ENCODE data around the gene FYN.

Gene FYN

DNA sequence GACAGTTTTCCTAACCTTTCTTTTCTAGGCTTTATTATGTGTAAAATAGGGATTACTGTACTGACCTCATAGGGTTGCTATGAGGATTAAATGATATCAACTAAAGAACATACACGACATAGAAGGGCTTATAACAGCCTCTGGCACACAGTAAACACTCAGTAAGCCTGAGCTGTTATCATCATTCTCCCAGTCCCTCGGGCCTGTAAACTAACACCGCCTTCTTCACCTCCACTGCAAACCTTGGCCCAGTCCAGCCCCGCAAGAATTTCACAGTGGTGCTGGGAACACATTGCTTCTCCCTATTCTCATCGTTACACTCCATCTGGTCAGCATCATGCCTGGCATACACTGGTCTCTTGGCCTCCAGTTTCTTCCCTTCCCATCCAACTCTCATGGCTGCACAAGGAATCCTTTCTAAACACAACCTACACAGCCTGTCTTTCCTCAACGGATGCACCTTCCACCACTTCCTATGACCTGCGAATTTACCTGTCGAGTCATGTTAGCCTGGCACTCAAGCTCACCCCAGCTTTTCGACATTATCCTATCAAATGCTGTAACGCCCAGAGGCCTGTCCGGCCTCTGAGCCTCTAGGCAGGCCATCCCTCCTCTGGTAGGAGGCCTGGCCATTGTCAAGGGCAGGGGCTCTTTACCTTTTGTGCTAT lies 92.1 kb downstream of the FYN start:
- in situ Hi-C loops (cut with MboI; ENCODE audit: low pct_unique_long_range_greater_than_20kb, low sequenced_read_pairs): no loop called here
- no peak for DNase-seq

DNA sequence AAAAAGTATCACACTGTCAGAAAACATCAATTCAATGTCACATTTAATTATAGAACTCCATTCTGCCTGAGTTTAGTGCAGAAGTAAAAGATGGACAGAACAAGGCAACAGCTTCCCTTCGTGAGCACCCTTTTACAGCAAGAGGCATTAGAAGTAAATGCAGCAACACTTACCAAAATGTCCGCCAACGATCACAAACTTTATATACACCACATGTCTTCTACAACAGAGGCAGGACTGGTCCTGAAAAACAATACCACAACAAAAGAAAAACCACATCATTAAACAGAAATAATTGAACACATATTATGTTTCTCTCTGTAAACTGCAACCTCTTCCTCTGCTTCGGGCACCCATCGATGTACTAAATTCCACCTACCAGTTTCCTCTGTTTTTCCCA lies 92.9 kb downstream of the FYN start:
- in situ Hi-C loops (cut with MboI; ENCODE audit: low pct_unique_long_range_greater_than_20kb, low sequenced_read_pairs): no loop called here
- no peak for DNase-seq

DNA sequence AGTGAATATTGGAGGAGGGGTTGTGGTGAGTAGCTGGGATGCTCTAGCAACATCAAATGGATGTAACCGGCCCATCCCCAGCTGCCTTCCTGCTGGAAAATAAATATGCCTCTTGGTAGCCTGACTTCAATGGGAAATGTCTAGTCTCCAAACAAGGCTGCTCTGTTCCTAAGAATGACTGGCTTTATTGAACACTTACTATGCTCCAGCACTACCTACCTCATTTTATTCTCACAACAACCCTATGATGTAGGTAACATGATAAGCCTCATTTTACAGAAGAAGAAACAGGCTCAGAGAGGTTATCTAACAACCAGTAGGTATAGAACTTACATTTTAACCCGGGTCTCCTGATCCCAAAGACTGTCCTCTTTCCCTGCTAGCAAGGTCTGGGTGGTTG lies 93.6 kb downstream of the FYN start:
- in situ Hi-C loops (cut with MboI; ENCODE audit: low pct_unique_long_range_greater_than_20kb, low sequenced_read_pairs): no loop called here
- no peak for DNase-seq

DNA sequence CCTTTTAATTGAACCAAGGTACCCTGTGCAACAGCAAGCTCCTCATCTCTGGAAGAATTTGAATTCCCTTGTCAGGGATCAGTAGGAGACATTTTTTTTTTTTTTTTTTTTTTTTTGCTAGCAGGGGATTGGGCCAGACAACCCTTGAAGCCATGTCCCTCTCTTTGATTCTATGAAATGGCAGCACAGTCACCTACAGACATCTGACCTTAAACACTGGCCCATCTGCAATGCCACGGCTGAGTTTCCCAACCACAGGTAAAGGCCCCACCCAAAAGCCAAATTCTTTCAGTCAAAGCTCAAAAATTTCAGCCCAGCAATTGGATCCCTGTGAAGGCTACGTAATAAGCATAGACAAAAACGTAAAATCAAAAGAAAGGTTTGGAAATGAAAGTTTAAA lies 94.2 kb downstream of the FYN start:
- in situ Hi-C loops (cut with MboI; ENCODE audit: low pct_unique_long_range_greater_than_20kb, low sequenced_read_pairs): no loop called here

DNA sequence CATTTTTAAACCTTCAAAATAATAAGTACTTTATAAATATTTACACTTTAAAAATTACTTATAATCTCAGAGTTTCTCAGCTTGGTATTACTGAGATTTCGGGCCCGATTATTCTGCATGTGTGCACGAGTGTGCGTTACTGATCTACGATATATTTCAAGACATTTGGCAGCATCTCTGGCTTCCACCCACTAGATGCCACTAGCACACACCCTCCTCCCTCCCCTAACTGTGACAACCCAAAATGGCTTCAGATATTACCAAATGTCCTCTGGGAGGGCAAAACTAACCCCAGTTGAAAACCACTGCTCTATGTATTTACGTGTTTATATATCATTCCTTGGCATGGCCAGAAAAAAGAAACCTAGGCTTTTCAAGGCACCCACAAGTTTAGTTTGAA lies 95.9 kb downstream of the FYN start:
- DNase-seq: no peak
- in situ Hi-C loops (cut with MboI; ENCODE audit: low pct_unique_long_range_greater_than_20kb, low sequenced_read_pairs): no loop called here

More for the DNA sequence above, 94.2 kb downstream of the FYN start:
- DNase-seq: no peak

DNA sequence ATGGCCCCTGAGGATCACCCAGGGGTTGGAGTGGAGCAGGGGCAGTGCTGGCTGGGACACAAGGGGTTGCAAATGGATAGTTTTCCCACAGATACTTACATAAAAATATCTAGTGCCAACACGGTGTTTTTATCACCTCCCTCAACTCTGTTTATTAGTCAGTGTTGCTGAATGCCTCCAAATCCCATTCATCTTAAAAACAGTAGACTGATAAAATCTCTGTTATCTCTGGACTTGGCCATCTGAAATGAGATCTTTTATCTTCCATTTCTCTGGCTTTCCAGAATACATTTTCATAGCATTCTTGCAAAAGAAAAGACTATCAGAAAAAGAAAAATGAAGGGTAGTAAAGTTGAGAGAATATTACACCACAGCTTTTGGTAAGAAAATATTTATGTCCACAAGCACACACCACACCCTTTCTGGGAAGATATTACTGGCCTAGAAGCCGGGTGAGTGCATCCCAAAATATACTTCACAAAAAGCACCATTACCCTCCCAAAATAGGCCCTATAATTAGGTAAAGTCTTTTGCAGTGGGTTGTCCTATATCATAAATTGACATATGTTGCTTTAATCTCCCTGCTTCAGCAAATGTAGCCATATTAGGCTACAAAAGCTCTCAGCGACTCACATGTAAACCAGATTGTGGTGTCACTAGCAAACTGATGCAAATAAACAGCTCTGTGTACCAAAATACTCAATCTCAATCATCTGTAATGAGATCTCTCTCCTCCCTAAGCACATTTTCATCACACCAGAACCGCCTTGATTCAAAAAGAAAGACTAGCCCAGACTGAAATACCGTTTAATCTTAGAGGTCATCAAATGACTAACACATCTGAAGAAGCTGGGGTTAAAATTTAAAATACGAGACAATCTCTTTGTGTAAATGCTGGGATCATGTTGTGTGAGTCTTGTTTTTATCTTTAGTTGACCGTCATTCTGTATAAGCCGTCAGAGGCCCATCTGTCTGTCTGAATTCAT lies 96.7 kb downstream of the FYN start:
- no peak for DNase-seq
- in situ Hi-C loops (cut with MboI; ENCODE audit: low pct_unique_long_range_greater_than_20kb, low sequenced_read_pairs): no loop called here

DNA sequence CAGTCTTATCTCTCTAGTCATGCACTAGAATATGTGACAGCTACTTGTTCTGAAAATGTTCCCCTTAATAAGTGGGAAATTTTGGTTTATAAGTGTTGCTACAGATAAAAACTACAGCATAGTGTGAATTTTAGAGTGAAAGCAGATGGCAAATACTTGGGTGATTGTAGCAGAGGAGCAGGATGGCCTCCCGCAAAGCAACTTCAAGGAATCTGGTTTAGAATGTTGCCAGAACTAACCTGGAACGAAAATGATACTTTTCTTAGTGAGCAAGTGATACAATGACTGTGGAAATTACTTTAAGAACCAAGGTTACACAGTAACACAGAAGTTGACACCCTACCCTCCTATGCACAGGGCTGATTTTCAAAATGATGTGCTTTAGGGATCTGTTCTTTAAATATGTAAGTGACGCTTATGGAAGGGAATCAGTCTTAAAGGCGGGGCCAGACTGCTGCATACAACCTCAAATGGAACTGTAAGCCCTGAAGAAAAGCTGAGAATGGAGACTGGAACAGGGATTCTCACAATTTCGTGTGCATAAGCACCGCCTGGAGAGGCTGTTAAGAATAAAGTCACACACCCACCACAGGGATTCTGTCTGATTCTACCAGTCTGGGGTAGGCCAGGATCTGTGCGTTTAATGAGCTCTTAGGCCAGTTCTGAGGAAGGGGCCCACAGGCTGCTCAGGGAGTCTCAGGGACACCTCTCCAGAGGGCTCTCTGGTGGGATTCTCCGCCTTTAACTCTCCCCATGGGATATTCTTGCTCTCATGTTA lies 97.9 kb downstream of the FYN start:
- no peak for DNase-seq
- in situ Hi-C loops (cut with MboI; ENCODE audit: low pct_unique_long_range_greater_than_20kb, low sequenced_read_pairs): no loop called here

DNA sequence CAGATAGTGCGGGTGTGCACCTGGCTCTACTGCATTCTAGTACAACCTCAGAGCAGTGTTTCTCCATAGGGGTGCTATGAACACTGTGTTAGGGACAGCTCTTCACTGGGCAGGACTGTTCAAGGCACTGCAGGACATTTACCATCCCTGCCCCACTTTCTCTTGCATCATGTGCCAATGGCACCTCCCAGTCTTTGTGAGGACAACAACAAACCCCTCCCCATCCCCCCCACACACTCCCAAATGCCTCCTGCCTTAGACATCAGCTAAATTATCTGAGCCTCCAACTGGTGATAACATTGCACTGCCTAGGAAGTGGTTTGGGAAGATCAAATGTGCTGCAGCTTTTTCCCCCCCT lies 98.9 kb downstream of the FYN start:
- DNase-seq: no peak
- in situ Hi-C loops (cut with MboI; ENCODE audit: low pct_unique_long_range_greater_than_20kb, low sequenced_read_pairs): no loop called here

DNA sequence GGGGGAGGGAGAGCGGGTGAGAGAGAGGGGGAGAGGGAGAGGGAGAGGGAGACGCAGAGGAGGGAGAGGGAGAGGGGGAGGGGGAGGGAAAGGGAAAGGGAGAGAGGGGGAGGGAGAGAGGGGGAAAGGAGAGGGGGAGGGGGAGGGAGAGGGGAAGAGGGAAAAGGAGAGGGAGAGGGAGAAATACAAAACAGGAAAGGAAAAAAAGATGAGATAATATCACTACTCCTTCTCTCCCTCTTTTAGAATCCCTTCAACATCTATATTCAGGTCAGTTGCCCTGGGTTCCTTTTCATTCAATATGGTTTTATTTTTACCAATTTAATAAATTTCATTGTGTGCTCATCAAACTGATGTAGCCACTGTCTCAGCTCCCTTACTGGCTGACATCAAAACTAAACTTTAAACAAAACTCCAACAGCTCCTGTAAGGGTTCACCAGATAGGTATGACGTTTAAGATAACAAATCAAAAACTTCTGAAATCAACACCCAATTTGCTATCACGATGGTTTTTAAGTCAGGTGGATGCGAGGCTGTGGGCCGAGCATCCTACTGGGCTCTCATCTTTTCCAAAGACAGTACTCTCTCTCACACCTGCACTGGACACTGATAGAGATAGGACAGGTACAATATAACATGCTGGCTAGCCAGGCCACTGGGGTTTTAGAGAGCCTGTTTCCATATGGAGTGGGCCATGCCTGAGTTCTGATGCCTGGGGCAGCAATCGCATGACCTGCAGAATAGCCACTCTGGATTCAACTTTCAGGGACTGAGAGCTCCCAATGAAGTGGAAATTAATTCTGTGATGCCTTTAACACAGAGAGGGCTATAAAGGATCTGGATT lies 99.5 kb downstream of the FYN start:
- in situ Hi-C loops (cut with MboI; ENCODE audit: low pct_unique_long_range_greater_than_20kb, low sequenced_read_pairs): no loop called here
- DNase-seq: no peak

DNA sequence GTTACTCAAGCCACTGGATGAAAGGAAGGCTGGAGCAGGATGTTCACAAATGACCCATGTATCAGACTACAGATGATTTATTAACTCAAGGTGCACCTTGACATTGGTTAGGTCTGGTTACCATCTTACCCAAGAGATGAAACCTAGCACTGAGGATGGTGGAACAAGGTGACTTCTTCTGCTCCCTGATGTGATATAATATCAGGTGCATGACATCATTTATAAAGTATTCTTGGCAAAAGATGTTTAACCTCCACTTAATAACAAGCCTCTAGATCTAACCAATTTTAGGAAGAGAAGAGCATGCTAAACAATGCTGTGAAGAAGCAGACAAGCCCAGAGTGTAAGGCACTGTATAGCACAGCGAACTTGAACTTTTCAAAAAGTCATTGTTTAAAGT lies 100.9 kb downstream of the FYN start:
- in situ Hi-C loops (cut with MboI; ENCODE audit: low pct_unique_long_range_greater_than_20kb, low sequenced_read_pairs): no loop called here
- DNase-seq: no peak

DNA sequence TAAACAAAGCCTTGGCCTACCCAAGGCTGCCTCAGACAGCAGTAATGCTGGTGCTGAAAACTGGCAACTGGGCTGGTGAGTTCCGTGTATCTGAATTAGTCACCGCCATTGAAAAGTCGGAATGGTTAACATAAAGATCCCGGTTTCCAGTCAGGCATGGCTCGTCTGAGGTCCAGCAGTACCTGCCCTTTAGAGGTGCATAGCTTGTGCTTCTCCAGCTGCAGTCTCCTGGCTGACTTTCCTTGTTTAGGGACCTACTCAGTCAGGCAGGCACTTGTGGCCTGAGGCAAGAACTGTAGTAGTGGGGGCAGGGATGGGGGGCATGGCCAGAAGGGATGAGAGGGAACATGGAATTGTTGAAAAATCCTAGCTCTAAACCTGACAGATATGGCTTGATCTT lies 101.6 kb downstream of the FYN start:
- in situ Hi-C loops (cut with MboI; ENCODE audit: low pct_unique_long_range_greater_than_20kb, low sequenced_read_pairs): no loop called here

DNA sequence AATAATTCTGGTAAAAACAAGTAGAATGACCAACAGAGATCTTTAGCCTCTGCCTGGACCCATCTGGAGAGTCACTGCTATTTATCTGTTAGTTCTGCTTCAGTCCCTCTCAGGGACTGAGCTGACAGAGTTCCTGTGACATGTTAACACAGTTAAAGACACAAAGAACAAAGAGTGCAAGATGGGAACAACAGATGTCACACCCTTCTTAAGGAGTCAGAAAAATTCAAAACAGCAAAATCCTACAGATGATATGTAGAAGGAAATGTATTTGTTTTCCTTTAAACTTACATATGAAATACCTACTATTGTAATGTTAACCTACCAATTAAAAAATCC lies 102.2 kb downstream of the FYN start:
- no peak for DNase-seq
- in situ Hi-C loops (cut with MboI; ENCODE audit: low pct_unique_long_range_greater_than_20kb, low sequenced_read_pairs): no loop called here

More for the DNA sequence above, 101.6 kb downstream of the FYN start:
- no peak for DNase-seq

DNA sequence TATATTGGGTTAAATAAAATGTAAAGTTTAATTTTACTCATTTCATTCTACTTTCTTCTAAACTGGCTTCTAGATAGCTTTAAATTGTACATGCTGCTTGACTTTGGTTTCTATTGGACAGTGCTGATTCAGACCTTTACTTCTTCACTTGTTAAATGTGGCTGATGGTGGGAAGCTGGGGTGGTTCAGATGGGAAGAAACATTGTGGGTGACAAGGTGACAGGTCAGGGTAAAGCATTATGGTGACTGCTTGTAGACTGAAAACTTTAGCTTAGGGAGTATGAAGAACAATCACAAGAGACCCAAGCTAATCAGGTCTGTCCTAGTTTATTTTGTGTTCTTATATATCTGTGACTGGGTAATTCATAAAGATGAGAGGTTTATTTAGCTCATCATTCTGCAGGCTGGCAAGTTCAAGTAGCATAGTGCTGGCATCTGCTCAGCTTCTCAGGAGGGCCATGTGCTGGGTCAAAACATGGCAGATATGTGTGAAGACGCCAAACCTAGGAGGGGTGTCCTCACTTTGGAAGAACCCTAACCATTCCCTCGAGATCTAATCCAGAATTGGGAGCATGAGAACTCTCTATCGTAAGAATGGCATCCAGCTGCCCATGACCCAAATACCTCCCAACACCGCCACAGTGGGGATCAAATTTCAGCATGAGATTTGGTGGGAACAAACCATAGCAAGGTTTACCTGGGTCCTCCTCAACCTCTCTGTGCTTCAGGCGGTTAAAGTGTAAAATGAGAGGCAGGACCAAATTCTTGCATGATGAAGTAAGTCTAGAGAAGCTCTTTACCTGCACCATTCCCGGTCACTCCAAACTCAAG lies 102.8 kb downstream of the FYN start:
- DNase-seq: no peak
- in situ Hi-C loops (cut with MboI; ENCODE audit: low pct_unique_long_range_greater_than_20kb, low sequenced_read_pairs): no loop called here

DNA sequence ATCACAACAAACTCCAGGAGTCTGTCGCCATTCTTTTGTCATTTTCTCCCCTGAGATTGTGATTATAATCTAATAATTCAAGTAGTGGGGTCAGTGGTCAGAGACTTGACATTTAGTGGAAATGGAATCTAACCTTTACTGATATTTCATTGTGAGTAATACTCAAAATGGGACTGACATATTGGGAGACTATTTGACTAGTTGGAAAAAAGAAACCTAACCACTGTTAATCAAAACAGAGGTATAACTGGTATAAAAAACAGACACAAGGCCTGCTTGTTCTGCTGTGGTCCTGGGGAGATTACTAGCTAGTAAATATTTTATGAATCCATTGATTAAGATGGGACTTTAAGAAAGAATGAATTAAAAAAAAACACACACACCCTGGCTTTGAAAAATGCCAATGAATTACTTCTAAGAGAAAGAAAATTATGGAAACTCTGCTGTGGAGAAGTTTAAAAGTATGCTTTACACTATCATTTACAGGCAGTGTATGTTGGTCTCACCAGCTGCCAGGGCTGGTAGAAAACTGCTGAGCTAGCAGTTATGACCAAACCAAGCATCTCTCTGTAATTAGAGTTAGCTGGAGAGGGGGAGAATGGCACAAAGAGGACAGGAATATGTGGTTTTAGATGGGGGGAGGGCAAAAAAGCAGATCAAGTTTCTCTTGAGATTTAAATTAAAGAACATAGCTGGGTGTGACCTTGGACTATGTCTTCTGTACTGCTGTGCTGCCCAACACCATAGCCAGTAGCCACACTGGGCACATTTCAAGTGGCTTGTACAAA lies 103.7 kb downstream of the FYN start:
- no peak for DNase-seq
- in situ Hi-C loops (cut with MboI; ENCODE audit: low pct_unique_long_range_greater_than_20kb, low sequenced_read_pairs): no loop called here

DNA sequence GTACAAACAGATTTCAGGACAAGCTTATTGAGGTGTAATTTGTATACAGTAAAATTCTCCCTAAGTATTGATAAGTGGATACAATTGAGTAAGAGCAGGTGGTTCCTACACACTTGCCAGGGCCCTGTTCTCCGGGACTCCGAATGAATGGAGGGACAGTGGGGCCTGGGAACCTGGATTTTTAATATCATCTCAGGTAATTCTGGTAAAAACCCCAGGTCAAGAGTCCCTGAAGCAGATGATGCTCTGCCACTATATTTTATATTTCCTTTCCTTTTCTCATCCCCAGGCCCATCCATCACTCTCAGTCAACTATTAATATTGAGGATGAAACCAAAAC lies 104.9 kb downstream of the FYN start:
- DNase-seq: no peak
- in situ Hi-C loops (cut with MboI; ENCODE audit: low pct_unique_long_range_greater_than_20kb, low sequenced_read_pairs): no loop called here

DNA sequence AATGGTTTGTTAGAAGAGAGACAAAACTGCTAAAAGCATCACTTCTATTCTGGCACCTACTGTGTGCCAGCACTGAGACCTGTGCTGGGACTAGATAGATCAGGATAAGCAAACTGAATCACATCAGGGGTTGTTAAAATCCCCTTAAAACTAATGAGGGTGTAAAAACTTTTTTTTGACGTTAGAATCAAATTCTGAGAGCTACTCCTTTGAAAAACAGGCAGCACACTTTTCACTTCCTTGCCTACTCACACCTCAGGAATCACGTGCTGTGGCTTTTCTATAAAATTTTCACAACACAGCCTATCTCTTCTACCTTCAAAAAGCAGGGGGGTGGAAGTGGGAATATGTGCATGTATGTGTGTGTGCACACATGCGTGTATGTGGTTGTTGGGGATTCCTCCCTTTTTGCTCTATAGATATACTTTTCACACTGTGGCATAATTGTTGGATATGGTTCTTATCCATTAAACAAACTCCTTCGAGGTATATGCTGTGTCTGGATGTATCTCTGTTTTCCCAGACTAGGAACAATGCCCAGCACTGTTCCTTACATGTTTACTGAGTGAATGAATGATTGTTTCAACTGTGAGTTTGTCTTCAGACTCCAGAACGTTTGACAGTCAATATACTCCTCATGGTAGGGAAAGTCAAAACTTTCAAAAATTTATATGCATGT lies 105.4 kb downstream of the FYN start:
- in situ Hi-C loops (cut with MboI; ENCODE audit: low pct_unique_long_range_greater_than_20kb, low sequenced_read_pairs): no loop called here
- no peak for DNase-seq

DNA sequence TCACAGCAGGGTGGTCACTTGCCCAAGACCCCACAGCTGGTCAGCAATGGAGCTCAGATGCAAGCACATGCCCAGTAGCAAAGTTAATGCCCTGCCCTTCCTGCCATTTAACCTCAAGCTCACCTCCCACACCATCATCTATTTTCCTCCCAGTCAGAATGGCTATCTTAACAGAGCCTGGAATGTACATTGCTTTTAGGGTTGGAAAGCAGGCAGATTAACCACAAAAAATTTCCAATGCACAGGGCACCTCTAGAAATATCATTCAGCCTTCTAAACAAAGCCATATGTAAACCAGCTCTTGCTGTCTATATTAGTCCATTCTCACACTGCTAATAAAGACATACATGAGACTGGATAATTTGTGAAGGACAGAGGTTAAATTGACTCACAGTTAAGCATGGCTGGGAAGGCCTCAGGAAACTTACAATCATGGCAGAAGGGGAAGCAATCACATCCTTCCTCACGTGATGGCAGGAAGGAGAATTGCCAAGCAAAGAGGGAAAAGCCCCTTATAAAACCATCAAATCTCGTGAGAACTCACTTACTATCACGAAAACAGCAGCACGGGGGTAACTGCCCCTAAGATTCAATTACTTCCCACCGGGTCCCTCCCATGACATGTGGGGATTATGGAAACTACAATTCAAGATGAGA lies 106.9 kb downstream of the FYN start:
- in situ Hi-C loops (cut with MboI; ENCODE audit: low pct_unique_long_range_greater_than_20kb, low sequenced_read_pairs): no loop called here
- DNase-seq: no peak
